ENCODE data around the gene AGTRAP.

GRCh38 chr1:11781297-11781696 is 45.4 kb downstream of the AGTRAP start:
- TF ChIP-seq CTCF (IDR thresholded peaks at IDR 0.05) (no peak), REST (IDR thresholded peaks at IDR 0.05; ENCODE audit: insufficient read depth in 1 of 2, low read depth in 2 of 2, low read length in 1 of 2) (no peak), POLR2AphosphoS5 (IDR thresholded peaks at IDR 0.05; ENCODE audit: low read depth, low read length) (no peak), TCF7L2 (IDR thresholded peaks at IDR 0.05; ENCODE audit: low read depth, low read length) (no peak)

Measured in Panc1 (cell line).